Ishikawa (cell line): ENCODE measurements around the gene CHD9.

Experiments
- CEBPB ChIP-seq: IDR thresholded peaks from 2 replicates; pipeline ENCODE4 v1.6.1; 2012
- CREB1 ChIP-seq: IDR thresholded peaks from 2 replicates; pipeline ENCODE4 v1.6.1; 2012; ENCODE audit warnings: low read depth
- EGR1 ChIP-seq: IDR thresholded peaks from 2 replicates; pipeline ENCODE4 v1.6.1; 2012
- EP300 ChIP-seq: IDR thresholded peaks from 2 replicates; pipeline ENCODE4 v1.6.1; 2012; ENCODE audit warnings: borderline replicate concordance
- FOXM1 ChIP-seq: IDR thresholded peaks from 2 replicates; pipeline ENCODE4 v1.6.1; 2012; ENCODE audit warnings: low read depth, borderline replicate concordance
- NFIC ChIP-seq: IDR thresholded peaks from 2 replicates; pipeline ENCODE4 v1.6.1; 2012
- RAD21 ChIP-seq: IDR thresholded peaks from 2 replicates; pipeline ENCODE4 v1.6.1; 2012; ENCODE audit warnings: low read depth
- TAF1 ChIP-seq: IDR thresholded peaks from 2 replicates; pipeline ENCODE4 v1.6.1; 2012; ENCODE audit warnings: low read depth, mild to moderate bottlenecking
- TCF12 ChIP-seq: IDR thresholded peaks from 2 replicates; pipeline ENCODE4 v1.6.1; 2012; ENCODE audit warnings: low read depth
- TEAD4 ChIP-seq: IDR thresholded peaks from 2 replicates; pipeline ENCODE4 v1.6.1; 2012
- YY1 ChIP-seq: IDR thresholded peaks from 2 replicates; pipeline ENCODE4 v1.6.1; 2012; ENCODE audit warnings: low read depth
- ZBTB7A ChIP-seq: IDR thresholded peaks from 2 replicates; pipeline ENCODE4 v1.6.1; 2012; ENCODE audit warnings: low read depth
- TF ChIP-seq, protein P1 (sequence below): IDR thresholded peaks from 2 replicates; pipeline ENCODE4 v1.6.1; 2012; ENCODE audit warnings: low read depth, mild to moderate bottlenecking
- TF ChIP-seq, protein P2 (sequence below): IDR thresholded peaks from 2 replicates; pipeline ENCODE4 v1.6.1; 2012
- TF ChIP-seq, protein P3 (sequence below): IDR thresholded peaks from 2 replicates; pipeline ENCODE4 v1.6.1; 2012

The CHD9 gene

DNA sequence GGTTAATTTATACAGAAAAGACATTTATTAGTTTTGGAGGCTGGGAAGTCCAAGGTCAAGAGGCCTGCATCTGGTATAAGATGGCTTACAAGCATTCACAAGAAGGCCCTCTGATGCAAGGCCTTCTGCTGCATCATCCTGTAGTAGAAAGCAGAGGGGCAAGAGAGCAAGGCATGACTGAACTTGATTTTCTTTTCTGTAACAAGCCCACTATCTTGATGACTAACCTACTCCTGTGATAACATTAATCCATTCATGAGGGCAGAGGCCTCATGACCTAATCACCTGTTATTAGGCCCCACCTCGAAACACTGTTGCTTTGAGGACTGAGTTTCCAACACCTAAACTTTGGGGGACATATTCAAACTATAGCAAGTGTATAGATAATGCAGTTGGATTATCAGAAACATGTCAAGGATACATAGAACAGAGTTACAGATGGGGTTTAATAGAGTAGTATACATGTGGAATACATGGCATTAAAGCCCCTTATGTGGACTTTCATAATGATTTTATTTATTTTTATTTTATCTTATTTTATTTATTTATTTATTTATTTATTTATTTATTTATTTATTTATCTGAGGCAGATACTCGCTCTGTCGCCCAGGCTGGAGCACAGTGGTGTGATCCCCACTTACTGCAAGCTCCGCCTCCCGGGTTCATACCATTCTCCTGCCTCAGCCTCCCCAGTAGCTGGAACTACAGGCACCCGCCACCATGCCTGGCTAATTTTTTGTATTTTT is 88.2 kb downstream of the CHD9 start:
- TF ChIP-seq EGR1 (no peak), FOXM1 (no peak)
- TF ChIP-seq, protein P1, sequence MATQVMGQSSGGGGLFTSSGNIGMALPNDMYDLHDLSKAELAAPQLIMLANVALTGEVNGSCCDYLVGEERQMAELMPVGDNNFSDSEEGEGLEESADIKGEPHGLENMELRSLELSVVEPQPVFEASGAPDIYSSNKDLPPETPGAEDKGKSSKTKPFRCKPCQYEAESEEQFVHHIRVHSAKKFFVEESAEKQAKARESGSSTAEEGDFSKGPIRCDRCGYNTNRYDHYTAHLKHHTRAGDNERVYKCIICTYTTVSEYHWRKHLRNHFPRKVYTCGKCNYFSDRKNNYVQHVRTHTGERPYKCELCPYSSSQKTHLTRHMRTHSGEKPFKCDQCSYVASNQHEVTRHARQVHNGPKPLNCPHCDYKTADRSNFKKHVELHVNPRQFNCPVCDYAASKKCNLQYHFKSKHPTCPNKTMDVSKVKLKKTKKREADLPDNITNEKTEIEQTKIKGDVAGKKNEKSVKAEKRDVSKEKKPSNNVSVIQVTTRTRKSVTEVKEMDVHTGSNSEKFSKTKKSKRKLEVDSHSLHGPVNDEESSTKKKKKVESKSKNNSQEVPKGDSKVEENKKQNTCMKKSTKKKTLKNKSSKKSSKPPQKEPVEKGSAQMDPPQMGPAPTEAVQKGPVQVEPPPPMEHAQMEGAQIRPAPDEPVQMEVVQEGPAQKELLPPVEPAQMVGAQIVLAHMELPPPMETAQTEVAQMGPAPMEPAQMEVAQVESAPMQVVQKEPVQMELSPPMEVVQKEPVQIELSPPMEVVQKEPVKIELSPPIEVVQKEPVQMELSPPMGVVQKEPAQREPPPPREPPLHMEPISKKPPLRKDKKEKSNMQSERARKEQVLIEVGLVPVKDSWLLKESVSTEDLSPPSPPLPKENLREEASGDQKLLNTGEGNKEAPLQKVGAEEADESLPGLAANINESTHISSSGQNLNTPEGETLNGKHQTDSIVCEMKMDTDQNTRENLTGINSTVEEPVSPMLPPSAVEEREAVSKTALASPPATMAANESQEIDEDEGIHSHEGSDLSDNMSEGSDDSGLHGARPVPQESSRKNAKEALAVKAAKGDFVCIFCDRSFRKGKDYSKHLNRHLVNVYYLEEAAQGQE: no peak

DNA sequence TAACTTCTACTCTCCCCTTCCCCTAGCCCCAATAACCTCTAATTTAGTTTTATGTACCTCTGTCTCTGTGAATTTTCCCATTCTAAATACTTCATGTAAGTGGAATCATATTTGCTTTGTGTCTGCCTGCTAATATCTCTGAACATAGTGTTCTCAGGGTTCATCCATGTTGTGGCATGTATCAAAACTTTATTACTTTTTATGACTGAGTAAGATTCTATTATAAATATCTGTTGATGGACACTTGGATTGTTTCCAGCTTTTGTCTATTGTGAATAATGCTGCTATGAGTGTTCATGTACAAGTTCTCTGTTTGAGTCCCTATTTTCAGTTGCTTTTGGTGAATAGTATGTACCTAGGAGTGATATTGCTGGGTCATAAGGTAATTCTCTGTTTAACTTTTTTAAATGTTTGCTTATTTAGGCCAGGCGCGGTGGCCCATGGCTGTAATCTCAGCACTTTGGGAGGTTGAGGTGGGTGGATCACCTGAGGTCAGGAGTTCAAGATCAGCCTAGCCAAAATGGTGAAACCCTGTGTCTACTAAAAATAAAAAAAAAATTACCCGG is 92.8 kb downstream of the CHD9 start:
- TF ChIP-seq CREB1: no peak
- no peak for TF ChIP-seq TAF1
- TF ChIP-seq TEAD4: no peak
- TF ChIP-seq RAD21: no peak
- no peak for TF ChIP-seq ZBTB7A
- no peak for TF ChIP-seq FOXM1
- no peak for TF ChIP-seq CEBPB
- TF ChIP-seq, protein P2, sequence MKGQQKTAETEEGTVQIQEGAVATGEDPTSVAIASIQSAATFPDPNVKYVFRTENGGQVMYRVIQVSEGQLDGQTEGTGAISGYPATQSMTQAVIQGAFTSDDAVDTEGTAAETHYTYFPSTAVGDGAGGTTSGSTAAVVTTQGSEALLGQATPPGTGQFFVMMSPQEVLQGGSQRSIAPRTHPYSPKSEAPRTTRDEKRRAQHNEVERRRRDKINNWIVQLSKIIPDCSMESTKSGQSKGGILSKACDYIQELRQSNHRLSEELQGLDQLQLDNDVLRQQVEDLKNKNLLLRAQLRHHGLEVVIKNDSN: no peak
- no peak for TF ChIP-seq EGR1

DNA sequence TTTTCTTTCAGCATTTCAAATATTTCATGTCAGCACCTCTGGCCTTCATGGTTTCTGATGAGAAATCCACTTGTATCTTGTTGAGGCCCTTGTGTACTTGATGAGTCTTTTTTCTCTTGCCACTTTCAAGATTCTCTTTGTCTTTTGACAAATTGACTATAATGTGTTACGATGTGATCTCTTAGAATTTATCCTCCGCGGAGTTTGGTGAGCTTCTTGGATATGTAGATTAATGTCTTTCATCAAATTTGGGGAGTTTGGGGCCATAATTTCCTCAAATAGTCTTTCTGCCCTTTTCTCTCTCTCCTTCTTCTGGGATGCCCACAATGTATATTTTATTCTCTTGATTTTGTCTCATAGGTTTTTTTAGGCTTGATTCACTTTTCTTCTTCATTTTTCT is 96.0 kb downstream of the CHD9 start:
- TF ChIP-seq EP300 (no peak), NFIC (no peak), ZBTB7A (no peak), TCF12 (no peak), EGR1 (no peak), TAF1 (no peak), TEAD4 (no peak), CEBPB (no peak), FOXM1 (no peak), RAD21 (no peak), CREB1 (no peak), YY1 (no peak)
- TF ChIP-seq, protein P2: no peak
- TF ChIP-seq, protein P1: no peak
- TF ChIP-seq, protein P3, sequence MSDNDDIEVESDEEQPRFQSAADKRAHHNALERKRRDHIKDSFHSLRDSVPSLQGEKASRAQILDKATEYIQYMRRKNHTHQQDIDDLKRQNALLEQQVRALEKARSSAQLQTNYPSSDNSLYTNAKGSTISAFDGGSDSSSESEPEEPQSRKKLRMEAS: no peak

DNA sequence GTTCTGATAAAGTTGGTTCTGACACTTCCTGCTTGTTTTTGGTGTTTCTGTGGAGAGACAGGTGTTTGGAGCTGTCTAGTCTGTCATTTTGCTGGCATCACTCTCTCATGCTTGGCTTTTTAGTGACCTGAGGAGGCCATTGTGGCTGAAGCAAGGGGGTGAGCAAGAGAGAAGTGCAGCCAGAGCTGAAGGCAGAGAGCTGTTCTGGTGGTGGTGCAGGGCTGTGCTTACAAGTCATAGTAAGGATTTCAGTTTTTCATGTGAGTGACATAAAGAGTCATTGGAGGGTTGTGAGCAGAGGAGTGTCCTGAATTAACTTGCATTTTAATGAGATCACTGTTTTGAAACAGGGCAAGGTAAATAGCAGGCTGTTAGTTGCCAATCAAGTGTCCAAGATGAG is 97.5 kb downstream of the CHD9 start:
- TF ChIP-seq CREB1 (no peak), FOXM1 (no peak), EP300 (no peak), ZBTB7A (no peak), TEAD4 (no peak), TAF1 (no peak)

DNA sequence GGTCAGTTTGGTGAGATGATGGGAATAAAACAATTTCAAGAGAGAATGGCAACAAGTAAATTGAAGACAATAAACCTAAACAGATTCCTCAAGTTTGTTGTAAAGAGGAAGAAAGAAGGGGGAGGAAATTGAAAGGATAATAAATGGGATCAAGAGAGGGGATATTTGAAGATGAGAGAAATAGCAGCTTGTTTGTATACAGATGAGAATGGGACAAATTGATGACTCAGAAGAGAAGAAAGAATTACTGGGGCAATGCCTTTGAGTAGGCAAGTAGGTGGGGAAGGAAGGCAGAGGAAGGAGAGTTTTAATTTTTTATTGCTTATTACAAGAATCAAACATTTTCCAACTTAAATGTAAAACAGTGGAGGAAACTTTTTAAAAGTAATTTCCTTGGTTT is 98.3 kb downstream of the CHD9 start:
- TF ChIP-seq FOXM1 (no peak), TAF1 (no peak), TCF12 (no peak), CREB1 (no peak), EP300 (no peak), EGR1 (no peak), TEAD4 (no peak), NFIC (no peak), CEBPB (no peak), ZBTB7A (no peak), RAD21 (no peak), YY1 (no peak)
- TF ChIP-seq, protein P1: no peak
- TF ChIP-seq, protein P2: no peak
- TF ChIP-seq, protein P3: no peak
